Activated naive CD8-positive, alpha-beta T cell treated with anti-CD3 and anti-CD28 coated beads for 36 hours (primary cell): ENCODE measurements around the gene FBF1. TPM values are rescaled to one million over a fixed set of nuclear protein-coding genes. Genes with fewer than 3 reads are reported as not detected.
A peak's percentile ranks its signal among the peaks of the same experiment; 100 is the strongest.
"Not testable (repeated sequence)": the region's sequence is repeated elsewhere in the genome, so short reads cannot be mapped to it uniquely, and the experiment has no call there.

Experiments used
- DNase-seq: peaks from one replicate; pipeline ENCODE4 v3.0.0; 2021
- H3K27ac Mint-ChIP-seq: one replicate; pipeline ENCODE4 v1.8.0; 2022; ENCODE audit warnings: mild to moderate bottlenecking, moderate library complexity, mixed read lengths
- H3K27me3 Mint-ChIP-seq: one replicate; pipeline ENCODE4 v1.8.0; 2022; ENCODE audit warnings: mild to moderate bottlenecking, mixed read lengths
- H3K36me3 Mint-ChIP-seq: one replicate; pipeline ENCODE4 v1.8.0; 2021; ENCODE audit warnings: mild to moderate bottlenecking, mixed read lengths
- H3K4me1 Mint-ChIP-seq: one replicate; pipeline ENCODE4 v1.8.0; 2021; ENCODE audit warnings: mixed read lengths
- H3K4me3 Mint-ChIP-seq: one replicate; pipeline ENCODE4 v1.8.0; 2022; ENCODE audit warnings: mild to moderate bottlenecking, moderate library complexity, mixed read lengths
- H3K9me3 Mint-ChIP-seq: one replicate; pipeline ENCODE4 v1.8.0; 2022; ENCODE audit warnings: mixed read lengths
- total RNA-seq, 2 experiments: library from RNA; stranded (reverse); gene quantifications; one replicate each; pipeline ENCODE4 v1.2.3, GENCODE V29; 2021

FBF1 gene
- total RNA-seq, 2 experiments from 2014 or later = 14.9 to 16.6 TPM

DNA sequence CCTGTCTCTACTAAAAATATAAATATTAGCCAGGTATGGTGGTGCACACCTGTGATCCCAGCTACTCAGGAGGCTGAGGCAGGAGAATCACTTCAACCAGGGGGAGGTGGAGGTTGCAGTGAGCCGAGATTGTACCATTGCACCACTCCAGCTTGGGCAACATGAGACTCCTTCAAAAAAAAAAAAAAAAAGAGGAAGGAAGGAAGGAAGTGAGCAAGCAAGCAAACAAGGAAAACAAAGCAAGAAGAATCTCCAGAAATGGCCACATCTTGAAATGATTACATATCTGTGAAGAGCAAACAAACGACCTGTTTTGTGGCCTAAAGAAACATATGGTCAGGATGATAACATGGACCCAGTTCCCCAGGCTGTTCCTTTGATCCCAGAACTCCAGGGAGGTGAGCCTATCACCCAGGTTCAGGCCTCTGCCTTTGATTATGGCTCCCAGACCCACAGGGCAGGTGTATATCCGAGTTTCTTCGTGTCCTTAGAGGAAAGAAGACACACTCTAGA is 29.2 kb upstream of the FBF1 start:
- Mint-ChIP-seq H3K9me3 (no peaks in the 10 kb centered on the region), H3K36me3 (peaks cover 10% of the 10 kb centered on the region), H3K4me3 (no peak overlapping the region), H3K27ac (no peak overlapping the region), H3K27me3 (no peaks in the 10 kb centered on the region), H3K4me1 (peaks cover 6% of the 10 kb centered on the region)
- DNase-seq = no peak

GRCh38 chr17:75969044-75969443 is 28.2 kb upstream of the FBF1 start:
- not testable (repeated sequence) for H3K36me3 Mint-ChIP-seq, H3K27ac Mint-ChIP-seq, H3K4me1 Mint-ChIP-seq, H3K4me3 Mint-ChIP-seq, H3K27me3 Mint-ChIP-seq, H3K9me3 Mint-ChIP-seq, DNase-seq

GRCh38 chr17:75965468-75965867 is 24.6 kb upstream of the FBF1 start:
- H3K27ac Mint-ChIP-seq = no peak overlapping the region
- H3K4me3 Mint-ChIP-seq = no peak overlapping the region
- H3K4me1 Mint-ChIP-seq = peaks cover 4% of the 10 kb centered on the region
- DNase-seq = no peak
- no peaks in the 10 kb centered on the region for H3K9me3 Mint-ChIP-seq
- peaks cover 6% of the 10 kb centered on the region for H3K36me3 Mint-ChIP-seq
- H3K27me3 Mint-ChIP-seq = no peaks in the 10 kb centered on the region

- H3K9me3 Mint-ChIP-seq = no peaks in the 10 kb centered on the region
- H3K4me3 Mint-ChIP-seq = no peak overlapping the region
- no peak for DNase-seq
- H3K4me1 Mint-ChIP-seq = peaks cover 3% of the 10 kb centered on the region
- H3K36me3 Mint-ChIP-seq = peaks cover 2% of the 10 kb centered on the region
- no peaks in the 10 kb centered on the region for H3K27me3 Mint-ChIP-seq
- no peak overlapping the region for H3K27ac Mint-ChIP-seq
Measured at GRCh38 chr17:75959839-75960511, 19.1 kb upstream of the FBF1 start.

GRCh38 chr17:75959051-75959838 is 18.4 kb upstream of the FBF1 start:
- DNase-seq = no peak
- no peak overlapping the region for H3K4me3 Mint-ChIP-seq
- peaks cover 2% of the 10 kb centered on the region for H3K4me1 Mint-ChIP-seq
- H3K27ac Mint-ChIP-seq = no peak overlapping the region
- H3K36me3 Mint-ChIP-seq = peaks cover 2% of the 10 kb centered on the region
- no peaks in the 10 kb centered on the region for H3K27me3 Mint-ChIP-seq
- no peaks in the 10 kb centered on the region for H3K9me3 Mint-ChIP-seq

GRCh38 chr17:75950855-75951554 is 10.2 kb upstream of the FBF1 start:
- DNase-seq = no peak
- Mint-ChIP-seq H3K27ac (peak overlapping the region; percentile 3), H3K36me3 (no peaks in the 10 kb centered on the region), H3K9me3 (no peaks in the 10 kb centered on the region), H3K4me3 (no peak overlapping the region), H3K27me3 (no peaks in the 10 kb centered on the region), H3K4me1 (no peaks in the 10 kb centered on the region)

DNA sequence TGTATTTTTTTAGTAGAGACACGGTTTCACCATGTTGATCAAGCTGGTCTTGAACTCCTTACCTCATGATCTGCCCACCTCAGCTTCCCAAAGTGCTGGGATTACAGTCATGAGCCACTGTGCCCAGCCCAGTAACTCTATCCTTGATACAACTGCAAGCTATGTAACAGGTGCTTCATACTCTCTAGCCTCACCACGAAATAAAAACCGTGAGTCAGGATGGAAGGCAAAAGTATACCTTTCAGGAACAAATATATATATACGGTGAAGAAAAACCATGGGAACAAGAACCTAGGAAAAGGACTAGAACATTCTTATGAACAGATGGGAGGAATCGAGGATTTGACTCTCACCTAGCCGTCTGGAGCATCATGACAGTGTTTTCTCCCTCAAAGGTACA is 9.6 kb upstream of the FBF1 start:
- H3K4me3 Mint-ChIP-seq = no peak overlapping the region
- H3K27ac Mint-ChIP-seq = no peak overlapping the region
- no peaks in the 10 kb centered on the region for H3K9me3 Mint-ChIP-seq
- H3K27me3 Mint-ChIP-seq = no peaks in the 10 kb centered on the region
- H3K4me1 Mint-ChIP-seq = no peaks in the 10 kb centered on the region
- no peaks in the 10 kb centered on the region for H3K36me3 Mint-ChIP-seq
- no peak for DNase-seq

- Mint-ChIP-seq H3K27ac (no peak overlapping the region), H3K4me1 (peaks cover 6% of the 10 kb centered on the region), H3K36me3 (no peaks in the 10 kb centered on the region)
Measured at GRCh38 chr17:75945211-75945610, 4.4 kb upstream of the FBF1 start.

DNA sequence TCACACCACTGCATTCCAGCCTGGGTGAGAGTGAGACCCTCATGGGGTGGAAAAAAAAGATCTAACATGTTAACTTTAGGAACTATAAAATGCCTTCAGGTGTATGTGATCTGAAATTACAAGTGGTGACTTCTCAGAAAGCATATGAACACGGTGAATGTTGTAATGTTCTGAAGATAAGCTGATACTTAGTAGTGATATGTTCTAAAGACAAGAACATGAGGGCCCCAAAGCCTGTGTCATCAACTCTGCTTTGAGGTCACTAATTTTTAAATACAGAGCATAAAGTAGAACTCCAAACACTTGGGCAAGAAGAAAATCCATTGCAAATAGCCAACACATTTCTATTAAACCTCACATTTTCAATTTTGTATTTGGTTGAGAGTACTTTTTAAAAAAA is 2.6 kb upstream of the FBF1 start:
- DNase-seq = no peak
- no peaks in the 10 kb centered on the region for H3K36me3 Mint-ChIP-seq
- peaks cover 11% of the 10 kb centered on the region for H3K4me1 Mint-ChIP-seq
- H3K4me3 Mint-ChIP-seq = no peak overlapping the region
- H3K27me3 Mint-ChIP-seq = no peaks in the 10 kb centered on the region
- no peaks in the 10 kb centered on the region for H3K9me3 Mint-ChIP-seq
- no peak overlapping the region for H3K27ac Mint-ChIP-seq

More at GRCh38 chr17:75945211-75945610, 4.4 kb upstream of the FBF1 start:
- no peak for DNase-seq
- no peak overlapping the region for H3K4me3 Mint-ChIP-seq
- no peaks in the 10 kb centered on the region for H3K27me3 Mint-ChIP-seq
- no peaks in the 10 kb centered on the region for H3K9me3 Mint-ChIP-seq

DNA sequence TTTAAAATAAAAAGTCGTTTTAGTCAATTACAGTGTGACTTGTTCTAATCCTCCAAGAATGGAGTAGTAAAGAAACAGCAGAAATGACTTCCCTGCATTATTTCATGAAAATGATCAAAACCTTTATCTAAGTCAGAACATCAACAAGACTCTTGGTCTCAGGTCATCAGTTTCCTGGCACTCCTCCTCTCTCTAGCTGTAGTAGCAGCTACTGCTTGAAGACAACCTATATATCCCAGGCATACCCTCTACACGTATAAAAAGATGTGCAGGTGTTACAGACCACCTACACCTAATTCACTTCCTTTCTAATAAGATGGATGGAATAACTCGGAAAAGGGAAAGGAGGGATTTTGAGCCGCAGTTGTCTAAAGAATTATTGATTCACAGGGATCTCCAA is 1.6 kb upstream of the FBF1 start:
- H3K4me3 Mint-ChIP-seq = no peak overlapping the region
- H3K36me3 Mint-ChIP-seq = no peaks in the 10 kb centered on the region
- H3K4me1 Mint-ChIP-seq = peaks cover 11% of the 10 kb centered on the region
- no peaks in the 10 kb centered on the region for H3K27me3 Mint-ChIP-seq
- no peak overlapping the region for H3K27ac Mint-ChIP-seq
- no peaks in the 10 kb centered on the region for H3K9me3 Mint-ChIP-seq
- DNase-seq = no peak

DNA sequence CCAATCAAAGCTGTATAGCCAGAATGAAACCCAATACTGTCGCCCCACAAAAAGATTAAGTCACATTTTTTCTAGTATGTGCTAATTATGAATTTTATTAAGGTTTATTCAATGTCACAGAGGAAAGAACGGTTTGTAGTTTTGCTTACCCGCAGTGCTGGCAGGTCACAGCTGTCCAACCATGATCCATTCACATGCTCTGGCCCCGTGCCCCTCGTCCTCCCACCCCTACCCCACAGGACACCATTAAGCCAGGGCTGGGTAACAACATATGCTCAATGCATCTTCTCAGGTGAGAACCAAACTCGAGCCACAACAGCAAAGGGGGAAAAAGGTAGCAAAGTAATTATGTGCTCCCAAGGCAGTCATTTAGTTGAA is 589 bp upstream of the FBF1 start:
- Mint-ChIP-seq H3K27me3 (no peaks in the 10 kb centered on the region), H3K4me3 (peak overlapping the region; percentile 95), H3K36me3 (no peaks in the 10 kb centered on the region), H3K4me1 (peaks cover 11% of the 10 kb centered on the region), H3K9me3 (no peaks in the 10 kb centered on the region), H3K27ac (peak overlapping the region; percentile 77)
- no peak for DNase-seq

GRCh38 chr17:75937652-75938051 is 3.2 kb downstream of the FBF1 start:
- H3K27ac Mint-ChIP-seq = no peak overlapping the region
- H3K4me3 Mint-ChIP-seq = no peak overlapping the region
- no peaks in the 10 kb centered on the region for H3K36me3 Mint-ChIP-seq
- no peaks in the 10 kb centered on the region for H3K9me3 Mint-ChIP-seq
- peaks cover 11% of the 10 kb centered on the region for H3K4me1 Mint-ChIP-seq
- H3K27me3 Mint-ChIP-seq = no peaks in the 10 kb centered on the region
- DNase-seq = no peak

DNA sequence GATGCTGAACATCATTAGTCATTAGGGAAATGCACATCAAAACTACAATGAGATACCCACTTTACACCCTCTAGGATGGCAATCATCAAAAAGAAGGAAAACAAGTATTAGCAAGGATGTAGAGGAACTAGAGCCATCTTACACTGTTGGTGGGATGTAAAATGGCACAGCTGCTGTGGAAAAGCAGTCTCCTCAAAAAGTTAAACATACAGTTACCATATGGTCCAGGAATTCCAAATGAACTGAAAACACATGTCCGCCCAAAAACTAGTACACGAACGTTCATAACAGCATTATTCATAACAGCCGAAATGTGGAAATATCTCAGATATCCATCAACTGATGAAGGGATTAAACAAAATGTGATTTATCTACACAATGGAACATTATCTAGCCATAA is 7.0 kb downstream of the FBF1 start:
- H3K4me3 Mint-ChIP-seq = no peak overlapping the region
- no peaks in the 10 kb centered on the region for H3K27me3 Mint-ChIP-seq
- no peak overlapping the region for H3K27ac Mint-ChIP-seq
- no peak for DNase-seq
- H3K4me1 Mint-ChIP-seq = no peaks in the 10 kb centered on the region
- H3K9me3 Mint-ChIP-seq = no peaks in the 10 kb centered on the region
- no peaks in the 10 kb centered on the region for H3K36me3 Mint-ChIP-seq

DNA sequence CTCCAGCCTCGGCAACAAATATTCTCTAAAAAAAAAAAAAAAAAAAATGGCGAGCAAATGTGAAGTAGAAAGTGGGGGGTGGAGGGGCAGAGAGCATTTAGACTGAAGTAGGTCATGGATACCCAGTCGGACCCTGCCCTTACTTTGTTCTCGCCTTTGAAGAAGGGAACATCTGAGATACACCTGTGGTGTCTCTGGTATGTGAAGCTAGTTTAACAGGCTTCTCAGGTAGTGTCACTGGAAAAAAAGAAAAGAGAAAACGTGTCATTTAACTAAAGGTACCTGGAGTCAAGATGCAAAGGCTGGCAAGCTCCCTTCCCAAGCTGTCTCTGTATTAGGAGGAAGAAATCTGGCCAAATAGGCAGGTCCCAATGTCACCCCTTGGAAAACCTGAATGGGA is 8.0 kb downstream of the FBF1 start:
- no peaks in the 10 kb centered on the region for H3K36me3 Mint-ChIP-seq
- no peaks in the 10 kb centered on the region for H3K4me1 Mint-ChIP-seq

GRCh38 chr17:75931062-75931461 is 9.8 kb downstream of the FBF1 start:
- H3K4me3 Mint-ChIP-seq = no peak overlapping the region
- no peak for DNase-seq
- H3K36me3 Mint-ChIP-seq = no peaks in the 10 kb centered on the region
- no peak overlapping the region for H3K27ac Mint-ChIP-seq
- H3K27me3 Mint-ChIP-seq = no peaks in the 10 kb centered on the region
- H3K9me3 Mint-ChIP-seq = no peaks in the 10 kb centered on the region
- H3K4me1 Mint-ChIP-seq = no peaks in the 10 kb centered on the region

More for the DNA sequence above, 8.0 kb downstream of the FBF1 start:
- Mint-ChIP-seq H3K9me3 (no peaks in the 10 kb centered on the region), H3K4me3 (no peak overlapping the region), H3K27me3 (no peaks in the 10 kb centered on the region), H3K27ac (no peak overlapping the region)
- DNase-seq = no peak
